ENCODE data around the gene TICRR. TPM values are rescaled to one million over a fixed set of nuclear protein-coding genes. Genes with fewer than 3 reads are reported as not detected.

TICRR gene
- total and polyA plus RNA-seq, 2 of the 8 experiments (the other 6 are each of a cell fraction or from before 2014, with no cell fraction given) = 13.1 to 34.8 TPM

DNA sequence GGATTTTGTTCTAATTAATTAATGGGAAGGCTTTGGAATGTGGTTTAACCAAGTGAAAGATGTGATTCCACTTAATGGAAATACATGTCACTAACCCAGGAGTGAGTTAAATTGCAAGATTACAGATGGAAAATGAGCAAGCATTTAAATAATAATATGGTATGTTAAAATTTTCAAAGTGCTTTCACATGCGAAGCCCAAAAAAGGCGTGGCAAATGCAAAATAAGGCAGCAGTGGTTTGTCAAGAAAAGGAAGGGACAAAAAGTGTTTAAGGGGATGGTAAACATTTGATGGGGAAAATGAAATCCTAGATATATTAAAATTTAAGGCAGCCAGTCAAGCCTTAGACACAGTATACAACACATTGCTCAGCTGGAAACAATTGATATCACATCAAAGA, 2.9 kb downstream of the TICRR start:
- peaks cover 39 to 75% of the 10 kb centered on the region in 2 experiments for H3K79me2 ChIP-seq (ENCODE audit: control insufficient read depth in 1 of 2, insufficient read depth in 2 of 2, low read length in 2 of 2)
- 2% methylated on average over 2 of the region's 2 CpGs; no CpG with 5 or more reads in 1 of the 2 experiments for WGBS, 2 experiments (ENCODE audit: extremely low coverage in 1 of 2, insufficient coverage in 1 of 2, insufficient read length in 1 of 2, insufficient replicate concordance in 2 of 2, low coverage in 1 of 2, low lambda C conversion rate in 2 of 2, missing lambda C conversion rate in 1 of 2)

More for the DNA sequence above, 2.9 kb downstream of the TICRR start:
- Histone ChIP-seq H4K8ac (ENCODE audit: extremely low read depth, insufficient read depth, low read length) (no peak overlapping the region), H3K9ac (replicated peaks in 1 of 4; ENCODE audit: extremely low read depth in 1 of 4, low read depth in 3 of 4, low read length in 3 of 4) (no peak overlapping the region; a peak in 2 of 7 replicates), H2BK120ac (replicated peaks; ENCODE audit: low read depth, low read length) (no peak overlapping the region), H2BK5ac (ENCODE audit: low read depth, low read length) (peak overlapping the region; percentile 96), H4K20me1 (replicated peaks in 1 of 2; ENCODE audit: control insufficient read depth in 1 of 2, insufficient read depth in 2 of 2, low read length in 2 of 2) (peaks cover 12 to 17% of the 10 kb centered on the region in 2 experiments), H3K4me3 (ENCODE audit: extremely low read depth in 1 of 4, insufficient read depth in 2 of 4, low read depth in 3 of 4, low read length in 4 of 4) (peak overlapping the region; percentile 35 to 98 (median 52)), H2AK5ac (ENCODE audit: low read depth, low read length) (no peak overlapping the region), H4K91ac (replicated peaks; ENCODE audit: insufficient read length, low read length) (no peak overlapping the region), H3K27me3 (replicated peaks in 1 of 4; ENCODE audit: control insufficient read depth in 3 of 4, extremely low read depth in 1 of 4, insufficient read depth in 3 of 4, low read length in 3 of 4) (no peaks in the 10 kb centered on the region), H3K27ac (ENCODE audit: low read depth, low read length) (0 out of 2 replicates have a peak overlapping the region, but pooled peaks have one; percentile 57), H2BK12ac (ENCODE audit: low read depth, low read length) (no peak overlapping the region), H4K5ac (ENCODE audit: insufficient read length, low read depth, low read length) (peak overlapping the region; percentile 19), H3K18ac (ENCODE audit: extremely low read depth, low read length) (peak overlapping the region; percentile 93; the same call in 1 of the 2 replicates), H3K9me3 (ENCODE audit: insufficient read depth in 2 of 2, low read depth in 1 of 2, low read length in 1 of 2) (no peaks in the 10 kb centered on the region), H3K23ac (ENCODE audit: insufficient read length) (no peak overlapping the region), H2AFZ (ENCODE audit: low read length) (no peak overlapping the region), H3K4me1 (replicated peaks in 1 of 4; ENCODE audit: control insufficient read depth in 3 of 4, insufficient read depth in 4 of 4, low read length in 3 of 4) (peaks cover 0 to 7% (median 5%) of the 10 kb centered on the region in 4 experiments; a peak in 3 of 7 replicates), H3K36me3 (ENCODE audit: control insufficient read depth in 2 of 4, insufficient read depth in 4 of 4, low read length in 3 of 4) (peaks cover 5 to 32% (median 12%) of the 10 kb centered on the region in 4 experiments; a peak in 7 of 8 replicates), H3K23me2 (ENCODE audit: low read depth, low read length) (peaks cover 15% of the 10 kb centered on the region), H3K4ac (replicated peaks; ENCODE audit: insufficient read length, low read depth, low read length) (no peak overlapping the region), H3K56ac (replicated peaks; ENCODE audit: insufficient read length, low read depth, low read length) (no peak overlapping the region), H3K4me2 (ENCODE audit: insufficient read depth in 1 of 2, low read depth in 2 of 2, low read length in 2 of 2) (peak overlapping the region; percentile 79 to 99), H3K14ac (ENCODE audit: insufficient read length) (no peak overlapping the region), H3K79me1 (ENCODE audit: low read depth, low read length) (peaks cover 14% of the 10 kb centered on the region), H2BK20ac (ENCODE audit: low read length) (no peak overlapping the region), H2BK15ac (ENCODE audit: low read length) (no peak overlapping the region)
- ChIA-PET POLR2A (ENCODE audit: partially characterized antibody) (interaction anchor here (0.6 kb wide), 1 partner anchor 245 kb away, joined by 3 read pairs; no protein-coding TSS in a partner anchor), CTCF (ENCODE audit: partially characterized antibody) (interaction anchor here (1.4 kb wide), 1 partner anchor 135 kb away, joined by 4 read pairs; no protein-coding TSS in a partner anchor)
- FAIRE-seq (no peak), DNase-seq (ENCODE audit: low read depth in 1 of 2, low spot score in 2 of 2) (no peak)
- no peak for TF ChIP-seq CHD2 (IDR thresholded peaks at IDR 0.05; ENCODE audit: low read length)
